ENCODE measurements around the gene GFRA4.

DNA sequence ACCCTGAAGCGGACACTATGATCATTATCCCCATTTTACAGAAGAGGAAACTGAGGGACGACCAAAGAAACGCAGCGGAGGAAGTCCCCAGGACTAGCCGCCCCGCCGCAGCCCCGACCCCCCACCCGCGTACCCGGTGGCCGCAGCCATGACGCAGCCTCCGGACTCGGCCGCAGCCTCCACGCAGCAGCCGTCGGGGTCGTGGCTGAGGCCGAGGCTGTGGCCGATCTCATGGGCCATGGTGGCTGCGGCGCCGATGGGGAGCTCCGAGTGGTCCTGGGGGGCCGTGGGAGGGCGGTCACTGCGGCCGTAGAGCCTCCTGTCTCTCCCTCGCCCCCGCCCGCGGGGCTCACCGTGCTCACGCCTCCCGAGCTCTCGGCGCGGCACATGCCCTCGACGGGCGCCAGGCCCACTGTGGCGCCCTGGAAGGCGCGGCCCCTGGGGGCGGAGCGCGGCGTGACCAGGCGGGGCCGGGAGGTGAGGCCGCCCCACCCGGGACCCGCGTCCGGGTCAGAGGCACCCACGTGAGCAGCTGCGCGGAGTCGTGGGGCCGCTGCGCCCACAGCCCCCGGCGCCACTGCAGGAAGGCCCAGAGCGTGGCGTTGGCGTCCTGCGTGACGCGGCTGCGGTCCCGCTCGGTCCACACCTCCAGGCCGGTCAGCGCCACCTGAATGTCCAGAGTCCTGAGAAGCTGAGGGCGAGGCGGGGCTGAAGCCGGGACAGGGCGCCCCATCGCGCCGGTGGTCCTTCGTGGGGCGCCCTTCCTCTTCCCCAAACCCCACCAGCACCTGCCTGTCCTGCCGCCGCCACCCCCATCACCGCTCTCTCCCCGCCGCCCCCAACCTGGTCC lies 10.2 kb upstream of the GFRA4 start:
- TF ChIP-seq RAD21 (IDR thresholded peaks at IDR 0.05; ENCODE audit: low read depth) = no peak
- no peak for TF ChIP-seq TAF1 (IDR thresholded peaks at IDR 0.05; ENCODE audit: low read depth)
- TF ChIP-seq CEBPB (IDR thresholded peaks at IDR 0.05) = no peak
- no peak for TF ChIP-seq FOXM1 (IDR thresholded peaks at IDR 0.05; ENCODE audit: borderline replicate concordance, low read depth)
- no peak for TF ChIP-seq NFIC (IDR thresholded peaks at IDR 0.05)
- no peak for TF ChIP-seq EP300 (IDR thresholded peaks at IDR 0.05; ENCODE audit: borderline replicate concordance)
- TF ChIP-seq CREB1 (IDR thresholded peaks at IDR 0.05; ENCODE audit: low read depth) = no peak
- TF ChIP-seq, protein P1, sequence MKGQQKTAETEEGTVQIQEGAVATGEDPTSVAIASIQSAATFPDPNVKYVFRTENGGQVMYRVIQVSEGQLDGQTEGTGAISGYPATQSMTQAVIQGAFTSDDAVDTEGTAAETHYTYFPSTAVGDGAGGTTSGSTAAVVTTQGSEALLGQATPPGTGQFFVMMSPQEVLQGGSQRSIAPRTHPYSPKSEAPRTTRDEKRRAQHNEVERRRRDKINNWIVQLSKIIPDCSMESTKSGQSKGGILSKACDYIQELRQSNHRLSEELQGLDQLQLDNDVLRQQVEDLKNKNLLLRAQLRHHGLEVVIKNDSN (IDR thresholded peaks at IDR 0.05) = no peak
- TF ChIP-seq, protein P2, sequence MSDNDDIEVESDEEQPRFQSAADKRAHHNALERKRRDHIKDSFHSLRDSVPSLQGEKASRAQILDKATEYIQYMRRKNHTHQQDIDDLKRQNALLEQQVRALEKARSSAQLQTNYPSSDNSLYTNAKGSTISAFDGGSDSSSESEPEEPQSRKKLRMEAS (IDR thresholded peaks at IDR 0.05) = no peak
- no peak for TF ChIP-seq ZBTB7A (IDR thresholded peaks at IDR 0.05; ENCODE audit: low read depth)
